NCI-H128 (cell line): ENCODE data around the gene TRDMT1.

Source experiments
- DNase-seq: peaks from one replicate; lab custom pipeline; 2025; ENCODE audit not compliant: unreplicated experiment; lab: John Stamatoyannopoulos, UW

The TRDMT1 gene

DNA sequence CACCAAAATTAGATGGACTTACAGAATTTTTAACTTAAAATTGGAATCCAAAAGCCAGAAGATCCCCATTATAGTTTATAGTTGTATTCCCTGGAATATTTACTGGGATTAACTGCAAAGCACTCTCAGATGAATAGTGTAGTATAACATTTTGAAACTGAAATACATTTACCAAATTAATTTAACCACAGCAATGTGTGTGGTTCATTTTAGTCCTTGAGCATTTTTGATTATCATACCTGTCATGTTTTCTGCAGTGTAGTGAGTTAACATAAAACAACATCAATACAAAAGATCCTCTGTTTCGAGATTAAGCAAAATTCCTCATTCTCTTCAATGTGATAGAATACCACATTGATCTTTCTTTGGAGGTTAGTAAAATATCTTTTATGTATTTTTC, 30.3 kb upstream of the TRDMT1 start:
- DNase-seq = no peak

GRCh38 chr10:17229967-17230682, 28.7 kb upstream of the TRDMT1 start:
- no peak for DNase-seq

GRCh38 chr10:17229717-17229966, 28.2 kb upstream of the TRDMT1 start:
- no peak for DNase-seq

DNA sequence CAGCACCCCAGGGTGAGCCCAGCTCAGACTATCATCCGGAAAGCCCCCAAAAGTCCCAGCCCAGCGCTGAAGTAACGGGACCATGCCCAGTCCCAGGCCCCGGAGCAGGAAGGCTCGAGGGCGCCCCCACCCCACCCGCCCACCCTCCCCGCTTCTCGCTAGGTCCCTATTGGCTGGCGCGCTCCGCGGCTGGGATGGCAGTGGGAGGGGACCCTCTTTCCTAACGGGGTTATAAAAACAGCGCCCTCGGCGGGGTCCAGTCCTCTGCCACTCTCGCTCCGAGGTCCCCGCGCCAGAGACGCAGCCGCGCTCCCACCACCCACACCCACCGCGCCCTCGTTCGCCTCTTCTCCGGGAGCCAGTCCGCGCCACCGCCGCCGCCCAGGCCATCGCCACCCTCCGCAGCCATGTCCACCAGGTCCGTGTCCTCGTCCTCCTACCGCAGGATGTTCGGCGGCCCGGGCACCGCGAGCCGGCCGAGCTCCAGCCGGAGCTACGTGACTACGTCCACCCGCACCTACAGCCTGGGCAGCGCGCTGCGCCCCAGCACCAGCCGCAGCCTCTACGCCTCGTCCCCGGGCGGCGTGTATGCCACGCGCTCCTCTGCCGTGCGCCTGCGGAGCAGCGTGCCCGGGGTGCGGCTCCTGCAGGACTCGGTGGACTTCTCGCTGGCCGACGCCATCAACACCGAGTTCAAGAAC, 27.7 kb upstream of the TRDMT1 start:
- no peak for DNase-seq

GRCh38 chr10:17228091-17229015, 26.9 kb upstream of the TRDMT1 start, which contains the start of gene VIM:
Gene VIM (plus strand): TSS chr10:17228241. CDS start chr10:17229423, 1,182 bp downstream.
- no peak for DNase-seq

- no peak for DNase-seq
Measured at GRCh38 chr10:17227367-17228090, 26.1 kb upstream of the TRDMT1 start.

DNA sequence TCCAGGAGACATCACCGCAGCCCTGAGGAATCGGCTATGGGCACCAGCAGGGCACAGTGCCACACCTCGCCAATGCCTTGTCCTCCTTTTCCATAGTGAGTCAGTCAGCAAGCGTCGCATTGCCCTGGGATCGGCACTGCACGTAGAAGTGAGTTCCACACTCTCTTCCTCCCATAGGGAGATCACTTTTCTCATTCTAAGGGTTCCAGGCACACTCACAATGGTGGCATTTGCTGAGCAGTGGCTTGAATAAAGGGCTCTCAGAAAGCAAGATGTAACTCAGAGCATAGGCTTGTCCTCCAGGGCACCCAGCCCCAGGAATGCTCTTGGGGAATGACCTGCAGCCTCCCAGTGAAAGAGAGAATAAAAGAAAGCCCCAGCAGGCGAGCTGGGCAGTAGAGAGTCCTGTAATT, 25.4 kb upstream of the TRDMT1 start:
- DNase-seq = no peak

DNA sequence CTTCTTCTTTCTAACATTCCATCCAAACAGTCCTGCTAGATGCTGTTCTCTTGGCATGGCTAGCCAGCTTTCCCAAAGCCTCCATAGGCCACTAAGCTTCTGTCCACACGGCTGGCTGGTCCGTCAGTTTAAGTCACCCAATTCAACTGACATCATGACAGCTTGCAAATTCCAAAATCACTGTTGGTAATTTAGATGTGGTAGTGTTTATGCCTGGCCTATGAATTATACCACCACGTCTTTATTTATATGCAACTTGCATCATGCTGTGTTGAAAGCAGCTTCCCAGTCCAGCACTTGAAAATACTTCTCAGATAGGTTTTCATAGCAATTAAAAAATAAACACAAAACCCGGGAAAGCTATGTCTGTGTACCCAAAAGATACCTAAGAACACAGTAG, 24.3 kb upstream of the TRDMT1 start:
- DNase-seq = no peak

DNA sequence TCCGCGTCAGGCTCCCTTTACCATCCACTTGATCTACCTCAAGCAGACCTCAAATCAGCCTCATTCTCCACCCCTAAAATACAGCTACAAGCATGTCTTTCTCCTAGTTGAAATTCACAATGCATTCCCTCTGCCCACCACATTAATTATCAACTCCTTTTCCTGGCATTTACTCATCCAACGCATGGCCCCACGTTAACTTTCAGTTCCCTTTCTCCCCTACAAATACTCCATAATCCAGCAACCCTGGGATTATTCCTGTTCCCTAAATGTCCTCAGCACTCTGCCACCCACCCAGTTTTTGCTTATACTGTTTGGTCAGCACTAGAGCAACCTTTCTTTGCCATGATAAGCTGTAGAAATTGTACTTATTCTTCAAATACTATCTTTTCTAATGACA, 20.9 kb upstream of the TRDMT1 start:
- no peak for DNase-seq

DNA sequence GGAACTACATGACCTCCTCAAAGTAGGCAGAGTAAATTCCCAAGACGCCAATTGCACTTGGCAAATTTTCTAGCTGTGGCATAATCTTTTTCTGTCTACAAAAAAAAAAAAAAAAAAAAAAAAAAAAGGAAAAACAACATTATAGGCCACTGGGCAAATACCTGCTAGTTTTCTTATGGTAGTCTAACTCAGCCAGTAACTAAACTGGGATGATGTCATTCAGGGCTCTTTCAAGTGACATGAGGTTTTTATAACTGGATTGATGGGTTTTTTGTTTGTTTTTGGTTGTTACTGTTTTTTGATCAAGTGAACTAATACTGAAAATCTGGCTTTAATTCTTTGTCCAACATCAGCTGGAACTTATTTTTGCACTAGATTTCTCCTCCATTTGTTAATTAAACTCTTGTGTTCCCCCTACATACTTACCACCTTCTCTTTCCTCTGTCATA, 19.2 kb upstream of the TRDMT1 start:
- DNase-seq = no peak

- DNase-seq = no peak
Measured at GRCh38 chr10:17219024-17219423, 17.6 kb upstream of the TRDMT1 start.

DNA sequence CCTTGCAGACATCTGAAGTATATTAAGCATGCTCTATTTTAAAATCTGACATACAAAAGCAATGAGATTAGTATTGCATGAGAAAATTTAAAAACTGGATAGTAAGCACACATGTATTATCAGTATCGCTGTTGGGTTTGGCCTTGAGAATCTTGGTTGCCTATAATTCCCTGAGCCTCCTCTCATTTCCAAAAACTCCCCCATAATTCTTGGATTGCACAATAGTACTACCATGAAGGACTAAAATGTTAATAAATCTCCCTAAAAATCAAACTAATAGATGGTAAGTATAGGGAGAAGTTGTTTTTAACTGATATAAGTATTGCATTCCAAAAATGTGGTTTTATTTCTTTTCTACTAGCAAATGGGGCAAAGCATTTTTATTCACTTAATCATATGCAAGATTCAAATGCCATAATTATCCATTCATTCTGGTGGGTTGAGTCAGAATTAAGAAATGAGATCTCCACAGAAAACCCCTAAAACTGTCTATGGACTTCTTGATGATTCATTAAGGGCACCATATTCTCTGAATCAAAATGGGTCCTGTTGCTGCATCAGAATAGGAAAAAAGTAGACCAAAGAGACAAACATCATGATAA, 16.3 kb upstream of the TRDMT1 start:
- no peak for DNase-seq

- no peak for DNase-seq
Measured at GRCh38 chr10:17216901-17217395, 15.5 kb upstream of the TRDMT1 start.

DNA sequence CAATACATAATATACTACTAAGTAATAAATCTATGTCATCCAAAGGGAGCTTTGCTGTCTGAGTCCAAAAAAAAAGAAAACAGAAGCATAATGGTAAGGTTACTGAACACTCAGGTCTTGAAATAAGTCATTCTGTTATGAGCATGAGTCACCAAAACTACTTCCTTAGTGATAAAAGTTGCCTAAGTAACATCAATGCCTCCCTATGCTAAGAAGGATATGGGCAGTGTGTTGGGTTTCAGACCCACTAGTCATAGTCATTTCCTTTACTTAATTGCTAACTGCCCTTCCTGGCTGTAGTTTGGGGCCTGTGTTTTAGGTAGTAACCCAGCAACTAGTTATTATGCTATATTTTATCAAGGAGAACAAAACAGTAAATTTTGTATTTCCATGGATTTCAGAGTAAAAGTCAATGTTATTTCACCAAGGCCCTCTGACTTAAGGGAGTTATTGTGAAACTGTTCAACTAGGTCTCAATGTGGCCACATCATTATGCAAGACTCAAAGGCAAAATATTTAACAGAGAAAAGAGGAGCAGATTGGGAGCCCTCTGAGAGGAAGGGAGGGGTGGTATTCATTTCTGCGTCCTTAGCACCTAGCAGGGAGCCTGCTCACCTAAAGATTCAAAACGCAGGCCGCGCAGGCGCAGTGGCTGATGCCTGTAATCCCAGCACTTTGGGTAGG, 14.9 kb upstream of the TRDMT1 start:
- no peak for DNase-seq

DNA sequence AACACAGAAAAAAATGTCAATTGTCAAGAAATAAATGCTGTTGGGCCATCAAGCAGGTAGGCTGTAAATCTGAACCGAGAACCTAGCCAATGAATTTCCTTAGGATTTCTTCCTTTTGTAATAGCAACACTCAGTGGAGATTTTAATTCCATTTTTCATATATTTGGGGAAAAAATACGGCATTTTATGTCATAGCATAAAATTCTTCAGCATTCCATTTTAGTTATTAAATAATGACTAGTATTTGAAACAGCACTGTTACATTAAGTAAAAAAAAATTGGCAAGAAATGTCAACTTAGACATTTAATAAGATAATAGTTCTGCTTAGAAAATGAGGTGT, 14.3 kb upstream of the TRDMT1 start:
- no peak for DNase-seq

DNA sequence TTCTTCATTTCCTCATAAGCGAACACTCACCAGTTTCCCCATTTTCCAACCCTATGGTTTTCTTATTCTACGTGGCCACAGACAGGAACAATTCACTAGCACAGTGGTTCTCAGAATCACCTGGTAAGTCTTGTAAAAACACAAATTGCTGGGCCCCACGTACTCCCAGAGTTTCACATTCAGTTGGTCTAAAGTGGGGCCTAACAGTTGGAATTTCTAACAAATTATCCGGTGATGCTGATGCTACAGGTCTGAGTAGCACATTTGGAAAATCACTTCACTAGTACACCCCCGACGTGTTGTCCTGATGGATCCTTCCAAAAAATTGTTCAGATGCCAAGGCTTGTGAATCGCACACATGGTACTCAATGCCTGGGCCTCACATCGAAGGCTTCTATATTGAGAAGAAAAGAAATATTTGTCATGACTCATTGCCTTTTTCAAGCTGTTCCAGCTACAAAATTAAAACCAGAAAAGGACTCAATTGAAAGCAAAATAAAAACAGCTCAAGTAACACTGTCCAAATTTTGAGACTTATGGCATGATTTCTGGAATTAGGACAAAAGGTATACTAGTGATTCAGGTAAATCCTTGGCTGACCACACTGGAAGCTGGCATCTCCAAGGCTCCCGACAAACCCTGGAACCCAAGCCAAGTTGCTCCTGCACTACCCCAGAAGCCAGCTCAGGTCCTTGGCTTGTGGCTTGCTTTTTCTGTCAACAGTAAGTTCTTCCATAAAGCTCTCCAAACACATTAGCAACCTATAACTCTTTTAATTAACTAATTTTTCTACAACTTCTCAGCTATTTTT, 13.7 kb upstream of the TRDMT1 start:
- no peak for DNase-seq

DNA sequence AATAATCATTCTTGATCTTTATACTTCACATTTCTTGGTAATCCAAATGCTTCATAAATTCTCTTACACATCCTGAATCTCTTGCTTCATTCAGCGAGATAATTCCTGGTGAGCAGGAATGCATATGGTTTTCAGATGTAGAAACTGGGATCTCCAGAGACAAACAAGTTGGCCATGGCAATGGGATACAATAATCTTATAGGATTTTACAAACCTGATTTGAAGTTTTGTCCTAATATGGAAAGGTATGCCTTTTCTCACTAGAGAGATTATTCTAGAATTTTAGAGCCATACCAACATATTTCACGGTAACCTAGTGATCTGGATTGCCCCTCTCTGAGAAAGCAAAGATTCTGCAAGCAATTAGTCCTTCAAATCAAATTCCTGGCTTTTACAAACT, 13.1 kb upstream of the TRDMT1 start:
- no peak for DNase-seq

- no peak for DNase-seq
Measured at GRCh38 chr10:17213646-17214349, 12.3 kb upstream of the TRDMT1 start.

DNA sequence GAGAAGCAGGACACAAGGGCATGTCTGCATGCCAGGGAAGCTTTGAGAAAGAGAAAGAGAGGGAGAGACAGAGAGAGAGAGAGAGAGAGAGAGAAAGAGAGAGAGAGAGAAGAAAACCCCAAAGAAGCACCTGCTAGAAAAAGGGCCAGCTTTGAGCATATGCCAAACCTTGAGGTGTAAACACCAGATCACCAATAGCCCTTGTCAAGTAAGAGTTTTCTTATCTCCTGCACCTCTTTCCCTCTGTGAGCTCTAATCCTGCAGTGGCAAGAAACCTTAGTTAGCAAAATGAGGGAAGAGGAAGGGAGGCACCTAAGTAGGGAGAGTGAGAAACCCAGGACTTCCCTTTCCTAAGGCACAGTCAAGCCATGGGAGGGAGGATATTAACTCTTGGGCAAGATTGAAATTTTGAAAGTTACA, 11.3 kb upstream of the TRDMT1 start:
- DNase-seq = no peak
